Activated CD4-positive, alpha-beta T cell treated with anti-CD3 and anti-CD28 coated beads, Interleukin-2, Interleukin-6, amounts not matched to agents 100 ng/mL and 50 ng/mL, durations not matched to agents 16 hours and 8 hours (primary cell): ENCODE results near the gene GPER1.

Experiments
- DNase-seq: peaks from one replicate; pipeline ENCODE4 v3.0.0-alpha.2; 2020

Gene GPER1

DNA sequence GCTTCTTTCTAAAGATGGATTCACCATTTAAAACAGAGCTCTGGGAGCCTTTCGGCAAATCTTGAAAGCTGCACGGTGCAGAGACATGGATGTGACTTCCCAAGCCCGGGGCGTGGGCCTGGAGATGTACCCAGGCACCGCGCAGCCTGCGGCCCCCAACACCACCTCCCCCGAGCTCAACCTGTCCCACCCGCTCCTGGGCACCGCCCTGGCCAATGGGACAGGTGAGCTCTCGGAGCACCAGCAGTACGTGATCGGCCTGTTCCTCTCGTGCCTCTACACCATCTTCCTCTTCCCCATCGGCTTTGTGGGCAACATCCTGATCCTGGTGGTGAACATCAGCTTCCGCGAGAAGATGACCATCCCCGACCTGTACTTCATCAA lies 3.7 kb downstream of the GPER1 start:
- no peak for DNase-seq

DNA sequence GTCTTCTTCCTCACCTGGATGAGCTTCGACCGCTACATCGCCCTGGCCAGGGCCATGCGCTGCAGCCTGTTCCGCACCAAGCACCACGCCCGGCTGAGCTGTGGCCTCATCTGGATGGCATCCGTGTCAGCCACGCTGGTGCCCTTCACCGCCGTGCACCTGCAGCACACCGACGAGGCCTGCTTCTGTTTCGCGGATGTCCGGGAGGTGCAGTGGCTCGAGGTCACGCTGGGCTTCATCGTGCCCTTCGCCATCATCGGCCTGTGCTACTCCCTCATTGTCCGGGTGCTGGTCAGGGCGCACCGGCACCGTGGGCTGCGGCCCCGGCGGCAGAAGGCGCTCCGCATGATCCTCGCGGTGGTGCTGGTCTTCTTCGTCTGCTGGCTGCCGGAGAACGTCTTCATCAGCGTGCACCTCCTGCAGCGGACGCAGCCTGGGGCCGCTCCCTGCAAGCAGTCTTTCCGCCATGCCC lies 4.3 kb downstream of the GPER1 start:
- DNase-seq = no peak

DNA sequence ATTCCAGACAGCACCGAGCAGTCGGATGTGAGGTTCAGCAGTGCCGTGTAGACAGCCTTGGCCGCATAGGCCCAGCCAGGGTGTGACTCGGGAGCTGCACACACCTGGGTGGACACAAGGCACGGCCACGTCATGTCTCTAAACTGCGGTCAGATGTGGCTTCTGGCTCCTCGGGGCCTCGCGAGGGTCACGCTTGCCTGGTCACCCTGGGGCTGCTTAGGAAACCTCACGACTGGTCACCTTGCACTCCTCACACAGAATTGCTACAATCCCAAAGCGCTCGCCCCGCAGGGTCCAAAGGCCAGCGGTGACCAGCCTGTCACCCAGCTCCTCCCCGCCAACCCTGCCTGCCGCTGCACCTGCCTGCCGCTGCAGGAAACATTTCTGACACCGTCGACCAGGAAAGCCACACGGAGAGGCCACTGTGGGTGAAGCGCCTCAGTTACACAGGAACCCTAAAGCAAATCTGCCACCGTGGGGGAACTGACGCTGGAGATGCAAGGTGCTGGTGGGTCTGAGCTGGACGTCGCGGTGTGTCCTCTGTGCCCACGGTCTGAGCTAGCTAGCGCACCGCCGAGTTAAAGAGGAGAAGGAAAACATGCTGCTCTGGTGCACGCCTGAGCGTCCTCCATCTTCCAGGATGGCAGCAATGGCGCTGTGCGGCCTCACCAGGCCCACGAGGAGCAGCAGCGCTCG lies 5.0 kb downstream of the GPER1 start:
- no peak for DNase-seq

DNA sequence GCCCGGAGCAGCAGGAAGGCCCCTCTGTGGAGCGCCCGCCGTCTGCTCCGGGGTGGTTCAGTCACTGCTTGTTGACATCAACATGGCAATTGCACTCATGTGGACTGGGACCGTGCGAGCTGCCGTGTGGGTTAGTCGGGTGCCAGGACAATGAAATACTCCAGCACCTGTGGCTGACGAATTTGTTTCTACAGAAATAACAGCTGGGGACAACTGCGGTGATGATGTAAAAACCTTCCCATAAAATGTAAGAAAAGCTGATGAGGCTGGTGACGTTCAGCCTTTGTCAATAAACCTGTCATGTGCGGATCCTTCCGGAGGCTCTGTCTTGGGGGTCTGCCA lies 5.6 kb downstream of the GPER1 start:
- no peak for DNase-seq

DNA sequence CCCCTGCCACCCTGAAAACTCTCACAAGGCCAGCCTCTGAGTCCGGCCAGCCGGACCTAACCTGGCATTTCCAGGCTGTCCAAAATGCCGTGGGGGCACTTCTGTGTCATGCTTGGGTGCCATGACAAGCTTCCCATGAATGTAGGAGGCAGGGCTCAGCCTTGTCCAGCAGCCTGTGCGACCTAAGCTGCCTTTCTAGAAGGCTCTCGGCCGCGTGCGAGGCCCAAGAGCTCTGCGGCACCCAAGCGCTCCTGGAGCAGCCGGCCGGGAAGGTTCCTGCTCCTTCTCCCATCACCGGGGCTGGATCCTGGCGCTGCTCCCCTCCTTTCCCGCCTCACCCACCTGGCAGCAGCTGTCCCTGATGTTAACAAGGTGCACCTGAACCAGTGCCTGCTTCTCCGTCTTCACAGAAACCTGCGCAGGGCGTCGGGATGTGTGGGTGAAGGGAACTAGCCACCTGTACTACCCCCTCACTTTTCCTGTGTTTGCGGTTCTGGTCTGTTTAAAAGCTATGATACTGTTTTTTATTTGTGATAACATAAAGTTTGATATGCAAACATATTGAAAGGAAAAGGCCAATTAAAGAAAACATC lies 6.1 kb downstream of the GPER1 start:
- DNase-seq = no peak

DNA sequence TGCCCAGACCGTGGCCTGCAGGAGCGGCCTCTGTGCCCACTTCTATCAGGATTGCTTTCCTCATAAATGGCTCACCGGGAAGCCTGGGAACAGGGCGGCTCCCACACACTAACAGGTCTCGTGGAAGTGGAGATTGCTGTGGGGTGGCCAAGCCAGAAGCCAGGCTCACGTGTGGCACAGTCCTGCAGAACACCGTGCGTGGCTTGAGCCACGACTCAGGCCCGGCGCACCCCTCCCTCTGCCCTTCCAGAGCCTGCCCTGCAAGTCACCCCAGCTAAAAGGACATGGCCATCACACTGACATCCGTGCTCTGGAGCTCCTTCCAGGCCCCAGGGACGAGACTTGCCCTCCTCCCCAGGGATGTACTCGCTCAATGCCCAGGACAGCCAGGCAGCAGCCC lies 7.0 kb downstream of the GPER1 start:
- no peak for DNase-seq

DNA sequence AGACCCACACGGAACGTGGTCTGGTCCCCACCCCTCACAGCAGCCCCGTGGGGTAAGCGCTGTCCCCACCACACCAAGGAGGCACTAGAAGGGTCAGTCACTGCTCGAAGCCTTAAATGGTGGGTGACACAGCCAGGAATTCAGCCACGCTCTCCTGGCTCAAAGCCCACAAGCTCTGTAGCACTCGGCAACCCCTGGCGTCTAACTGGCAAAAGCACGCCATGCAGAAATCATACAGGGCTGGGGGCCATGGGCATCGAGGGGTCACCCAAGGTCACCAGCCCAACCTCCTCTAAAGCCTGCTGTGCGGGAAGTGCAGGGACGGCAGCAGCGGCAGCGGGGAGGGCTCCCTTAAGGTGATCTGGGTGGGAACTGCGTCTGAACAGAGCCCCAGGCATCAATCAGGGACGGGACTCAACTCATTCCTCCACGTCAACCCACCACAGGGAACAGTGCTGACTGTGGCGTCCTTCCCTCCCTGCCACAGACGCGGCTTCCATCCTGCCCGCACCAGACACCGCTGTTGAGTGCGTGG lies 7.8 kb downstream of the GPER1 start:
- DNase-seq = no peak

DNA sequence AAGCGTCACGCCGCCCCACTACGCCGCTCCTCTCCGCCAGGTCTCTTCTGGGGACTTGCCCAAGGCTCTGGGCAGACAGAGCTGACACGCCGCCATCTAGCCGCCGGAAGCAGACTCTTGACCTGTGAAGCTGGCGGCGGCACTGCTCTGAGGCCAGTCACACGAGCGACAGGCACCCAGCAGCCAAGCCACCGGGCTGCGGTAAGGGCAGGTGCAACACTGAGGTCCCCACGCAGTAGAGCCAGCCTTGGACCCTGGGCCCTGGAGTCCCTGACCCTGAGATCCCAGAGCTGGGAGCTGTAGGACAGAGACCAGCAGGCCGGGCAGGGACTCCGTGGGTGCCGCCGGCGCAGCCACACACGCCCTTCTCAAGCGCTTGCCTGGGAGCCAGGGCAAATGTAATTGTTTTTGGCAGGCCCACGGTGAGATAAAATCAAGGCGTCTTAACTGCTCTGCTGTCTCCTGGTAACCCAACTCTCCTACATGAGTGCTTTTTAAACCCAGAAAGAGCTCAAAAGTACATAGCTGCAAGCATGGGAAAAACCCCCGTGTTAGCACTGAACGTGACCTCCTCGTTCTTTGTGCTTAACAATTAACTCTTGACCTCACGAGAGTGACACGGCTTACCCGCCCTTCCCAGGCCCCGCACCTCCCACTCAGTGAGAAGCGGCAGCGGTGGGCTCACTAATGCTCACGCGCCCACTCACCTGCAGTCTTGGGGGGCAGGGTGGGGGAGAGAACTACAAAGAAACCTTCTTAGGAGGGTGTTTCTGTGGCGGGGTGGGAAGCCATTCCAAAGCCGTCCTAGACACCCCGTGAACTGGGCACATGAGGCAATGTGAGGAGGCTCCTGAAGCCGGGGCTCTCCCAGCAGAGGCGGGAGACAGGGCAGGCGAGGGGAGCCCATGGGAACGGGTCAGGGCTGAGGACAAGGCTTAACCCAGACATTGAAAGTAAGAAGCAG lies 8.5 kb downstream of the GPER1 start:
- DNase-seq = no peak

DNA sequence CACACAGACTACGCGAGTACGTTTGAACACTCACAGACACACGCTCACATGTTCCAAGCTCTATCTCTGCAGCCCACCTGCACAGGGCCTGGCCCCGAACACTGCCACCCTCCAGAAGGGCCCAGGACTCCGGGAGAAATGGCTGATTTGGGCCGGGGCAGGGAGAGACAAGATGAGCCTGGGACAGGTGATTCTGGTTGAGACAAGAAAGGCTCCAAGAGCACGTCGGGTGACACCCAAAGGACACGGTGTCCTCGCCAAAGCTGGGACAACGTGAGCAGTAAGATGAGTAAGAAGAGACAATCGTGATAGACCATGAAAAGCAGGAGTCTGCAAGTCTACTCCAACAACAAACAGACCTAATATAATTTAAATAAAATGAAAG lies 9.2 kb downstream of the GPER1 start:
- DNase-seq = no peak

DNA sequence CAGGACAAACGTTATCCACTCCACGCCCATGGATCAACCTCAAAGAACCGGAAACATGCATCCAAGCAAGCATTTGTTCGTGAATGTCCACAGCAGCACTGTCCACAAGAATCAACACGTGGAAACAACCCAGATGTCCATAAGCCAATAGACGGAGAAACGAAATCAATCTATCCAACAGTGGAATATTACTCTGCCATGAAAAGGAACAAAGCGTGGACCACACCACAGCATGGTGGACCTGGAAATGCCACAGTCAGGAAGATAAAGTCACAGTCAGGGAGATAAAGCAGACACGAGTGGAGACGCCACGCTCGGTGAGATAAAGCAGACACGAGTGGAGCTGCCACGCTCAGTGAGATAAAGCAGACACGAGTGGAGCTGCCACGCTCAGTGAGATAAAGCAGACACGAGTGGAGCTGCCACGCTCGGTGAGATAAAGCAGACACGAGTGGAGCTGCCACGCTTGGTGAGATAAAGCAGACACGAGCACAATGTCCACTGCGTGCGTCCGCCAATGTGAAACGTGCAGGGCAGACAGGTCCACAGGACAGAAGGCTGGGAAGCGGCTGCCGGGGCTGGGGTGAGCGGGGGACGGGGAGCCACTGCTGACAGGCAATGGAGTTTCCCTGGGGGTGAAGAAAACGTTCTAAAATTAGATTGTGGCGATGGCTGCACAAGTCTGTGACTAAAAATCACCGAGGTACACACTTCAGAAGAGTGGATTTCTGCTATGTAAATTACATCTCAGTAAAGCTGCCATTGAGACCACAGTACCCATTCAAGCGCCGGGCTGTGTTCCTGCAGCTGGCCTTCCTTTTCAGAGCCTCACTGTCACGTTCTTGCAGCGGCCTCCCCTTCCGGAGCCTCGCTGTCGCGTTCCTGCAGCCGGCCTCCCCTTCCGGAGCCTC lies 10.6 kb downstream of the GPER1 start:
- DNase-seq = no peak

DNA sequence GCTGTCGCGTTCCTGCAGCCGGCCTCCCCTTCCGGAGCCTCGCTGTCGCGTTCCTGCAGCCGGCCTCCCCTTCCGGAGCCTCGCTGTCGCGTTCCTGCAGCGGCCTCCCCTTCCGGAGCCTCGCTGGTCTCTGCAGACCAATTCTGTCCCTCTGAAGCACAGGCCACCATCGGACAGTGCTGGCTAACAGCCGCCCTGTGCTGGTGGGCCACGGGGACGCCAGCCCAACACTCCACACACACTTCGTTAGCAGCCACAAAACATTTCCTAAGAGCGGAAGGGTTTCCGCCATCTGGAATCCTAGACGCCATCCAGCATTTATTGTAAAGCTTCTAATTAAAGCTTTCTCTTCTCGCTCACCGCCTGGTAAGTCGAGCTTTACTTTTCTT lies 11.2 kb downstream of the GPER1 start:
- DNase-seq = no peak

DNA sequence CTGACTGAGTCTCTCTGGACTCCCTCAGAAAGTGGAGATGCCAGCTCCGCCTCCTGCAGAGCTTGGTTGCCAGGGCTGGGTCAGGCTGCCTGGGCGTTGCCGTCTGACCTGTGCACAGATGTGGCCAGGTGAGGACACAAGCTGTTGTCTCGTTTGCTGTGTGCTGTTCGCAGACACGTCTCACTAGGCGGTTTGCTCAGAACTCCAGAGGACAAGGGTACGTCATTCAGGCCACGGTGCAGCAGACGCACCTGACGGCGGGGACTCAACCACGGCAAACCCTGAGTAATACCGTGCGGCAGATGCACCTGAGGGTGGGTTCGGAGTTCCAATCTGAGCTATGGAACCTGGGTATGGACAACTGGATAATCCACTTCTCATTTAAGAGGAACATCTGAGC lies 11.7 kb downstream of the GPER1 start:
- DNase-seq = no peak

DNA sequence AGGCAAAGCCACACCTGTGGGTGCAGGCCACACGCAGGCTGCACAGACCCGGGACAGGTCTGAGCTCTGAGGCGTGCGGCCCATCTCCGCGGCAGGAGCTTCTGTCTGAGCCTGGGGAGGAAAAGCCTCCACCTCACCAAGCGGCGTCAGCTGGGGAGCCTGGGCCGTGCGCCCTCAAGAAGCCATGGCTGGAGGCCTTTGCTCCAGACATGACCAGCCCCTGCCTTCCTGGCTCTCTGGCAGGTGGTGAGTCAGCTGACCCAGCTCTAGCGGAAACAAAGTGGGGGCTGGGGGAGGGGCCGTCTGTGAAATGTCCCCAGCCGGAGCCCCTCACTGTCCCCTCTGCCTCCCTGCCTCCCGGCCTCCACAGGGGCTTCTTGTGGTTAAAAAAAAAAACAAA lies 12.5 kb downstream of the GPER1 start:
- DNase-seq = no peak

DNA sequence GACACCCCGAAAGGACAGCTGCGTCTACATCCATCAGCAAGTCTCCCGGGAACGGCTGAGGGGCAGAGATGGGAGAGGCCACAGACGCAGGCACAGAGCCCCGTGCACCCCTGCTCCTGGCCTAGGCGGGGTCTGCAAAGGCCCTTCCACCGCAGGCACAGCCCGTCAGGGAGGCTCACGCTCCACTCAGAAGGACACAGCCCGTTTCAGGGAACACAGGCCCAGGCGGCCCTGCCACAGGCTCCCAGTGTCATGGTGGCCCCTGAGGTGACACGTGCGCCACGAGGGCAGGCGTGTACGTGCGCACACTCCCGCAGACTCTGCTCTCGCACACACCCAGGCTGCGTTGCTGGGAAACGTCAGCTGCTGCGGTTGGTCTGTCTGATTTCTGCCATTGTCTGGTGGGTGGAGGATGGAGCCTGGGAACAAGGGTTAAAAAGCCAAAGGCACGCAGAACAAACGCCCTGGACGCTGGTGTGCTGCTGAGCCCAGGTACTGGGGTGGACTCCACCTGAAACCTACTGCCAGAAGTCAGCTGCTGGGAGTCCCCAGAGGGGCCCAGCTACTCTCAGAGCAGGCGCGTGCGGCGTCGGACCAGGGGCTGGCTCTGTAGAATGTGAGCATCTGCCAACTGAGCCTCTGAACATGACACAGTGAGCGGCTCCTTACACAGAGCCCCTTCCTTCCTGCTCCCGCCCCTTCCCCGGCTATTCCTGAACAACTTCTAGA lies 13.1 kb downstream of the GPER1 start:
- no peak for DNase-seq

DNA sequence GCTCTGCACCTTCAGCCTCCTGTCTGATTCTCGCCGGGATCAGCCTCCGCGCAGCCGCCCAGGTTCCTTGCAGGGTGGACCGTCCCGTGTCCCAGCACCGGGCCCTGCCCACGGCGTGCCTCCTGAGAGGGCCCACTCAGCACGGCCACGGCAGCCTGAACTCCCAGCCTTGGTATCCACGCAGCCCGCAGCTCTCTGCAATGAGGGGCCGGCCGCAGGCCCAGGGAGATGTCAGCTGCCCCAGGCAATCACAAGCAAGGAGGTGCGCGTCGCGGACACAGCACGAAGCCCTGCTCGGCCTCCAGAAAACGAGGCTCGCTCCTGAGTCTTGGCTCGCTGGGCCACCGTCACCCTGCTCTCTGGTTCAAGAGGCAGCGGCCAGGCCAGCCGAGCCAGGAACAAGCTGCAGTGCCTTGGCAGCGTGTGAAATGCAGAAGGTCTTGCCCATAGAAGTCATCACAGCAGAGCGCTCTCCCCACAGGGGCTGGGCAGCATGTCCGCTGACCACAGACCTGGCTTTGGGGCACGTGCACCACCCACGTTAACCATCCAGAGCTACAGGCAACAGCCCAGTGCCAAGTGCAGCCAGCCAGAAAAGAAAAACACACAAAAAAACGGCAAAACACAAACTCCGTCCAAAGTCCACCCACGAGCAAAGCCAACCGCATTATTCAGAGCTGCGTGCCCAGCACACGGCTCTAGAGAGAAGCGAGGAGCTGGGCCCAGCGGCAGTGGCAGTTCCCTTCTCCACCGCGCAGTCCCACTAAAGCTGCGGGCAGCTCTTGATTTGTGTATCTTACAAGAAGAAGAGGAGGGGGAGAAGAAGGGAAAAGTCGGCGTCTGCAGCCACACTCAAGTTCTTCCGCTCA lies 13.9 kb downstream of the GPER1 start:
- DNase-seq = no peak

DNA sequence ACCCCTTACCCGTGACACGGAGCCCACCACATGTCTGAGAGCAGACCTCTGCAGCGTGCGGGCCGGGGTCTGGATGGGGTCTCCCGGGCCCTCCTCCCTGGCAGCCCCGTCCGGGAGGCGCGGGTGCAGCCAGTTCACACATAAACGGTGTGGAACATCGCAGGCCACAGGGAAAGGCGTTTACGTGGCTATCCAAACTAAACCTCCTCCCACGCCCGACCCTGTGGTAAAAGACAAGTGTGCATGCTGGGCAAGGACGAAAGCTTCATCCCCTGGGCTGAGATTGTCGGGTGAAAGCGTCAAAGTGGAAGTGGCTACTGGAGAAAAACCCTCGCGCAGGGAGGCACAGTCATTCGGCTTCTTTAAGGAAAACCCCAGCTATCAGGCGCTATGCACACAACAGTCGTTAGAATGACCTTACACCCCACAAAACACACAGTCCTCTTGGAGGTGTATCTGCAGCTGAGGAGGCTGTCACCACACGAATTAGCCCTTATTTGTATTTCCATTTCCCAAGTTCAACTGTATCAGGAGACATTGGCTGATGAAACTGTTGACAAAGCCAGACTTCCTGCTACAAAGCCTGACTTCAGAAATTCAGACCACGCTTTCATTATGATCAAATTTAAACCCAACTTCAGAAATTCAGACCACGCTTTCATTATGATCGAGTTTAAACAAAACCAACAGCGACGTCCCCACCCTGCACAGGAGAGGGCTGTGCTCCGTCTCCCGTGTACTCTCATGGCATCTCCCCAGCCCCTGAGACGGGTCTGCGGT lies 15.3 kb downstream of the GPER1 start:
- DNase-seq = peak; percentile 80

DNA sequence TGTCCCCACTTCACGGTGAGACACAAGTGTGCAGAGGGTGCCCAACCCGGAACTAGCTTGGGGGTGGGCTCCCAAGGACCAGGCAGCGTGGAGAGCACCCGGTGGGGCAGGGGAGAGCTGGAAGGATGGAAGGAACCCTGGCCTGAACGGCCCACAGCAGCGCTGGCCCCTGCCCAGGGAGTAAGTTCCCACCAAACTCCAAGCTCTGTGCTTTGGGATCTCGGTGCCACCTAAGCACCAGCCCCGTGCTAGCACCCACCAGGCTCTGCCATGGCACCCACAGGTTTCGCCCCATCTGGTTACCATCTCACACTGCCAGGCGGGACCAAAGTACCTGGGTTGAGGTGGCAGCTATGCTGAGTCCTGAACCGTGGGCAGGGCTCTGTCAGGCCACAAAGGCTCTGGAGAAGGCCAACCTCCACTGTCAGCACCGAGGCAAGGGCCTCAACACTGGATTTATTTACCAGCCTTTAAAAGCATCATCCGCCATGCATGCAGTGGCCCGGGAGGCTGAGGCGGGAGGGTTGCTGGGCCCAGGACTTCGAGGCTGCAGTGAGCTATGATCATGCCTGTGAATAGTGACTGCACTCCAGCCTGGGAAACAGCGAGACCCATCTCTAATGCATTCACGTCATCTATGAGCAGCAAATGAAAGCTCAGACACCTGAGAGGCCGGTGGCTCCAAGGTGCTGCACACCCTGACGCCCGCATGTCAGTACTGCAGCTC lies 16.0 kb downstream of the GPER1 start:
- no peak for DNase-seq

DNA sequence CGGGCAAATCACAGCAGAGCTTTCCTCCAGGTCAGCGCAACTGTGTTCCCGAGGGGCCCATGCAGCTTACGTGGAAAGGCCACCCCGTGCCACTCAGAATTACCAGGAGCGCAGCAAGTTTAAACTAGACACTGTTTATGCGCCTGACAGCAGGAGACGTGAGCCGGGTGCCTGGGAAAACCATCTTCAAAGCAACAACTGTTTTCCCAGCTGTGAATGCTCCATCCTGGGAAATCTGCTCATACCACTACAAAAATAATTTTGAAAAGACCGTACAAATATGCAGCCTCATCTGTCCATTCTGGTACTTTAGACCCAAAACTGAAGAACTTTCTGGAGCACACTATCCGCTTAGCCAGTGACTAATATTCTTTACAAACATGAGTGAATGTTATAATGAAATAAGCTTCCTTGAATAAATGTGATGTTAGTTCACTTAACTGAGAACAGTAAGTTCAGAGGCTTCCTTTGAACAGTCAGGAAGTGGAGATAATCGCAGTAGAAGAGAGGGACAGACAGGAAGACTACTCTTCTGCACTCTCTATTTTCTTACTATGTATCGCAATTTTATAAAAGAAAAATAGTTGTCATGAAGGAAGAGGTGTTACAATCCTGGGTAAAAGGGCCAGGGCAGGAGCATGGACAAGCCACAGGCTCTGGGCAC lies 16.7 kb downstream of the GPER1 start:
- DNase-seq = no peak

DNA sequence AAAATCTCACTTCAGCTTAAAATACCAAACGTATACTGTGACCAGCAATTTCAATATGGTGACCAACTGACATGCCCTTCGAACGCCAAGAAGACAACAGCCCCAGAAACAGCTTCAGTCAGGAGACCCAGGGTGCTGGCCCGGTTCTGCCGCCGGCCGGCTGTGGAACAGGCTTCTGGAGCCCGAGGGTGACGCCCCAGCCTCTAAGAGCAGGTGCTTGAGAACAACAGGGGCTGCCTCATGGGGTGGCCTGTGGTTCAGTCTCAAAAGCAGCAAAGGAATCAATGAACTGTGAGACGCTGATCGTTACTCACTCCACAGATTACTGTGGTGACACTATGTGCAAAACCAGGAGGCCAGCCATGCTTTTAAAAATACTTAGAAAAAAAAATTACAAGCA lies 17.3 kb downstream of the GPER1 start:
- no peak for DNase-seq
